Liver (tissue), 3 donors: Measurements from ENCODE around the gene JAG1.

ENCODE experiments used
- GABPA ChIP-seq, 2 donors: IDR thresholded peaks in 1 of 2; conservative IDR thresholded peaks in 1 of 2; 2 replicates each; pipeline ENCODE4 v1.6.1; 2016; ENCODE audit warnings: antibody characterized with exemption in 2 of 2, mild to moderate bottlenecking in 1 of 2, moderate library complexity in 1 of 2
- HNF4A ChIP-seq, 2 donors: conservative IDR thresholded peaks; 2 replicates each; pipeline ENCODE4 v1.6.1; 2016; ENCODE audit warnings: antibody characterized with exemption in 2 of 2, mild to moderate bottlenecking in 2 of 2
- RAD21 ChIP-seq, 2 donors: IDR thresholded peaks; 2 replicates each; pipeline ENCODE4 v1.6.1; 2016; ENCODE audit warnings: antibody characterized with exemption in 2 of 2, mild to moderate bottlenecking in 2 of 2
- RXRA ChIP-seq, 2 donors: IDR thresholded peaks; 2 replicates each; pipeline ENCODE4 v1.6.1; 2017 to 2018; ENCODE audit warnings: antibody characterized with exemption in 2 of 2, mild to moderate bottlenecking in 1 of 2
- YY1 ChIP-seq: IDR thresholded peaks from 2 replicates; pipeline ENCODE4 v1.6.1; 2016; ENCODE audit warnings: antibody characterized with exemption, mild to moderate bottlenecking
- TF ChIP-seq, protein P1 (sequence below): fragments of 150-350 bp; IDR thresholded peaks from 2 replicates; pipeline ENCODE4 v1.5.1; 2017; ENCODE audit warnings: improper control_type of control experiment, low read depth, low read length; ENCODE audit not compliant: missing input control
- TF ChIP-seq, protein P2 (sequence below): IDR thresholded peaks from 2 replicates; pipeline ENCODE4 v1.6.1; 2016; ENCODE audit warnings: antibody characterized with exemption
- donor health status: healthy.
- donor health status: healthy.

DNA sequence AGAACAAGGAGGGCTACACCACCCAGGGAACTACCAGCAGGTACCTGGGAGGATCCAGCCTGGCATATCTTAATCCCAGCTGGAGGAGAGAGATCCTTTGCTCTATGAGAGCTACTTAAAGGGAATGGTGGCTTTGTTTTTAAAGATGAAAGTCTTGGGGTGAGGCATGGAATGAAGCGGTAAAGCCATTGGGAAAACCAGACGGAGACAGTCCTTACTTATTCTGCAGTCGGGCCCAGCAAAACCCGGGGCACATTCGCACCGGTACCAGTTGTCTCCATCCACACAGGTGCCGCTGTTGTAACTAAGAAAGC lies 30.3 kb downstream of the JAG1 start:
- TF ChIP-seq YY1 (no peak), HNF4A (conservative IDR thresholded peaks at IDR 0.05) (no peak), RAD21 (IDR thresholded peaks at IDR 0.05) (no peak), RXRA (IDR thresholded peaks at IDR 0.05) (no peak), GABPA (IDR thresholded peaks at IDR 0.05 in 1 of 2, conservative IDR thresholded peaks at IDR 0.05 in 1 of 2) (no peak)
- TF ChIP-seq, protein P1, sequence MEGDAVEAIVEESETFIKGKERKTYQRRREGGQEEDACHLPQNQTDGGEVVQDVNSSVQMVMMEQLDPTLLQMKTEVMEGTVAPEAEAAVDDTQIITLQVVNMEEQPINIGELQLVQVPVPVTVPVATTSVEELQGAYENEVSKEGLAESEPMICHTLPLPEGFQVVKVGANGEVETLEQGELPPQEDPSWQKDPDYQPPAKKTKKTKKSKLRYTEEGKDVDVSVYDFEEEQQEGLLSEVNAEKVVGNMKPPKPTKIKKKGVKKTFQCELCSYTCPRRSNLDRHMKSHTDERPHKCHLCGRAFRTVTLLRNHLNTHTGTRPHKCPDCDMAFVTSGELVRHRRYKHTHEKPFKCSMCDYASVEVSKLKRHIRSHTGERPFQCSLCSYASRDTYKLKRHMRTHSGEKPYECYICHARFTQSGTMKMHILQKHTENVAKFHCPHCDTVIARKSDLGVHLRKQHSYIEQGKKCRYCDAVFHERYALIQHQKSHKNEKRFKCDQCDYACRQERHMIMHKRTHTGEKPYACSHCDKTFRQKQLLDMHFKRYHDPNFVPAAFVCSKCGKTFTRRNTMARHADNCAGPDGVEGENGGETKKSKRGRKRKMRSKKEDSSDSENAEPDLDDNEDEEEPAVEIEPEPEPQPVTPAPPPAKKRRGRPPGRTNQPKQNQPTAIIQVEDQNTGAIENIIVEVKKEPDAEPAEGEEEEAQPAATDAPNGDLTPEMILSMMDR = no peak
- TF ChIP-seq, protein P2, sequence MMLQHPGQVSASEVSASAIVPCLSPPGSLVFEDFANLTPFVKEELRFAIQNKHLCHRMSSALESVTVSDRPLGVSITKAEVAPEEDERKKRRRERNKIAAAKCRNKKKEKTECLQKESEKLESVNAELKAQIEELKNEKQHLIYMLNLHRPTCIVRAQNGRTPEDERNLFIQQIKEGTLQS = no peak
